Stomach (tissue), 9 donors: ENCODE results near the gene ITIH1. TPM values are rescaled to one million over a fixed set of nuclear protein-coding genes. Genes with fewer than 3 reads are reported as not detected.

Experiments used
- DNase-seq, 2 donors: peaks; one replicate each; pipeline versions ENCODE4 v3.0.0 to v3.0.0-alpha.2; 2013 to 2019
- H3K27ac ChIP-seq, 5 donors: fragments of 200-600 bp in 4 of 5; sonication (generic) in 4 of 5; one replicate each; pipeline ENCODE4 v1.5.1; 2013 to 2019; ENCODE audit warnings: mild to moderate bottlenecking in 1 of 5, moderate library complexity in 1 of 5
- H3K27me3 ChIP-seq, 3 donors: fragments of 200-600 bp; sonication (generic); one replicate each; pipeline ENCODE4 v1.5.1; 2017 to 2019; ENCODE audit warnings: mixed run types in 1 of 3
- H3K36me3 ChIP-seq, 4 donors: fragments of 200-600 bp; sonication (generic); 1 replicate in 3 of 4; 2 replicates in 1 of 4; pipeline ENCODE4 v1.5.1; 2016 to 2019
- H3K4me1 ChIP-seq, 4 donors: fragments of 200-600 bp; sonication (generic); one replicate each; pipeline ENCODE4 v1.5.1; 2016 to 2019
- H3K4me3 ChIP-seq, 4 donors: fragments of 200-600 bp; sonication (generic) in 3 of 4; one replicate each; pipeline ENCODE4 v1.5.1; 2016 to 2019; ENCODE audit warnings: mild to moderate bottlenecking in 1 of 4
- H3K9me3 ChIP-seq, 4 donors: fragments of 200-600 bp; sonication (generic); one replicate each; pipeline ENCODE4 v1.5.1; 2016 to 2019
- EP300 ChIP-seq: sonication (generic); formaldehyde crosslinking; IDR thresholded peaks from one replicate; pipeline ENCODE4 v1.6.1; 2017; ENCODE audit warnings: antibody characterized with exemption
- POLR2A ChIP-seq, 4 donors: fragments of 450-650 bp; IDR thresholded peaks; one replicate each; pipeline ENCODE4 v1.6.1; 2016; ENCODE audit warnings: antibody characterized with exemption in 4 of 4, control low read depth in 2 of 4, mild to moderate bottlenecking in 1 of 4, moderate library complexity in 1 of 4
- POLR2AphosphoS5 ChIP-seq, 3 donors: sonication (generic); formaldehyde crosslinking; IDR thresholded peaks; one replicate each; pipeline ENCODE4 v1.6.1; 2016; ENCODE audit warnings: antibody characterized with exemption in 3 of 3
- WGBS, 5 donors: extraction: QIAGEN DNeasy Blood & Tissue Kit in 3 of 5; methylation state at CpG; one replicate each; pipeline versions ENCODE4 v1.1.5 to v1.1.7; 2013 to 2018; 5-methylcytosine and 5-hydroxymethylcytosine counted together
- intact Hi-C: fragments of 100-400 bp; cut with DNase I; formaldehyde crosslinking; loops from one replicate; pipeline ENCODE4 v1.15.1; 2023; ENCODE audit warnings: low total_unique reads
- polyA plus RNA-seq, 3 donors: library from polyadenylated mRNA; stranded (reverse); fragments of 200-250 nt; gene quantifications; one replicate each; pipeline ENCODE4 v1.2.3, GENCODE V29; 2013
- total RNA-seq, 5 donors: library from RNA; depleted of rRNA; stranded (reverse); fragments of >200 nt; gene quantifications; one replicate each; pipeline versions ENCODE4 v1.1.0 to v1.2.3, GENCODE V29; 2014 to 2016
- TF ChIP-seq, protein P1 (sequence below), 7 experiments: fragments of 450-650 bp in 4 of 7; fragments of 200-600 bp in 3 of 7; sonication (generic) in 3 of 7; IDR thresholded peaks; one replicate each; pipeline ENCODE4 v1.5.1; 2016 to 2019; ENCODE audit warnings: antibody characterized with exemption in 7 of 7, control low read depth in 2 of 7, mild to moderate bottlenecking in 1 of 7
- donor health status: healthy with polysubstance abuse.
- donor health status: Bipolar disorder and iron deficiency.
- donor health status: healthy.

ITIH1 gene
- total and polyA plus RNA-seq, 8 donors = 1.9 TPM; not detected in 7

DNA sequence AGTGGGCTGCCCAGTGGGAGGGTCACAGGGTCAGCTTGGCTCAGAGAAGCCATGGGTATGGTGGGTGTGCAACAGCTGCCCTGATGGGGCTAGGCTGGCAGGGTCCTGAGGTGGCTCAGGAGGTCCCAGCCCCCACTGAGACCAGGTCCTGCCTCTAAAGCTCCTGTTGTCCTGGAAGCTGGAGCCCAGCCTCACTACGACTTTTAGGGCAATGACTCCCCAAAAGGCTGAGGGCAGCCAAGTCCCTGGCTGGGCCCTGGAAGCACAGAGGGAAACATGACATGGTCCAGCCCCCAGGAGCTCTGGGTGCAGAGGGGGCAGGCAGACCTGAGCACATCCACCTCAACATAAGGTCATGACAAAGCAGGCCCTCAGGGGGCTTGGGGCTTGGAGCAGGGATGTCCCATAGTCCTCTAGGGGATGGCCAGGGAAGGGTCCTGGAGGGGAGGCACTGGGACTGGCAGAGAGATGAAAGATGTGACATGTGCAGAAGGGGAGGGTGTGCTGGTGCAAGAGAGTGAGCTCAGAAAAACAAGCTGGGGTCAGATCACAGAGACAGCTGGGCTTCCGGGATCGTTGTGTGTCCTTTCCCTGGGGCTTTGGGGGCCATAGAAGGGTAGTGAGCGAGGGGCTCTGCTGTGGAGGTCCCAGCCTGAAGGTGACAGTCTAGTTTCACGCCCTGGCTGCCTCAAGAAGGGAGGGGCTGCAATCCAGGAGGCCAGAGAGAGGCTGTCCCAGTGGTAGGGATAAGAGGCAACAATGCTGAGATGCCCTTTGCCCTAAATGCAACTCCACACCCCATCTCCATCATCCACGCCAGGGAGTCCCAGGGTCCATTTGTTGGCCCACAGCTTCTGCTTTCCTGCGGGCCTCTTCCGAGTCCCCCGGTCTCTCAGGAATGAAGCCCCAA, 16.6 kb downstream of the ITIH1 start:
- intact Hi-C loops = no loop called here
- Histone ChIP-seq H3K9me3 (no peaks in the 10 kb centered on the region), H3K4me3 (no peak overlapping the region), H3K27me3 (no peaks in the 10 kb centered on the region), H3K36me3 (no peaks in the 10 kb centered on the region), H3K4me1 (peaks cover 0 to 14% (median 0%) of the 10 kb centered on the region in 4 donors), H3K27ac (peak overlapping the region in 1 of 5 donors; percentile 14)
- DNase-seq = no peak
- TF ChIP-seq, protein P1, sequence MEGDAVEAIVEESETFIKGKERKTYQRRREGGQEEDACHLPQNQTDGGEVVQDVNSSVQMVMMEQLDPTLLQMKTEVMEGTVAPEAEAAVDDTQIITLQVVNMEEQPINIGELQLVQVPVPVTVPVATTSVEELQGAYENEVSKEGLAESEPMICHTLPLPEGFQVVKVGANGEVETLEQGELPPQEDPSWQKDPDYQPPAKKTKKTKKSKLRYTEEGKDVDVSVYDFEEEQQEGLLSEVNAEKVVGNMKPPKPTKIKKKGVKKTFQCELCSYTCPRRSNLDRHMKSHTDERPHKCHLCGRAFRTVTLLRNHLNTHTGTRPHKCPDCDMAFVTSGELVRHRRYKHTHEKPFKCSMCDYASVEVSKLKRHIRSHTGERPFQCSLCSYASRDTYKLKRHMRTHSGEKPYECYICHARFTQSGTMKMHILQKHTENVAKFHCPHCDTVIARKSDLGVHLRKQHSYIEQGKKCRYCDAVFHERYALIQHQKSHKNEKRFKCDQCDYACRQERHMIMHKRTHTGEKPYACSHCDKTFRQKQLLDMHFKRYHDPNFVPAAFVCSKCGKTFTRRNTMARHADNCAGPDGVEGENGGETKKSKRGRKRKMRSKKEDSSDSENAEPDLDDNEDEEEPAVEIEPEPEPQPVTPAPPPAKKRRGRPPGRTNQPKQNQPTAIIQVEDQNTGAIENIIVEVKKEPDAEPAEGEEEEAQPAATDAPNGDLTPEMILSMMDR (IDR thresholded peaks at IDR 0.05) = no peak
- TF ChIP-seq POLR2A (IDR thresholded peaks at IDR 0.05) (no peak), EP300 (no peak), POLR2AphosphoS5 (IDR thresholded peaks at IDR 0.05) (no peak)
- WGBS, 5 donors = 73 to 80% (median 78%) methylated on average over 9 of the region's 9 CpGs

DNA sequence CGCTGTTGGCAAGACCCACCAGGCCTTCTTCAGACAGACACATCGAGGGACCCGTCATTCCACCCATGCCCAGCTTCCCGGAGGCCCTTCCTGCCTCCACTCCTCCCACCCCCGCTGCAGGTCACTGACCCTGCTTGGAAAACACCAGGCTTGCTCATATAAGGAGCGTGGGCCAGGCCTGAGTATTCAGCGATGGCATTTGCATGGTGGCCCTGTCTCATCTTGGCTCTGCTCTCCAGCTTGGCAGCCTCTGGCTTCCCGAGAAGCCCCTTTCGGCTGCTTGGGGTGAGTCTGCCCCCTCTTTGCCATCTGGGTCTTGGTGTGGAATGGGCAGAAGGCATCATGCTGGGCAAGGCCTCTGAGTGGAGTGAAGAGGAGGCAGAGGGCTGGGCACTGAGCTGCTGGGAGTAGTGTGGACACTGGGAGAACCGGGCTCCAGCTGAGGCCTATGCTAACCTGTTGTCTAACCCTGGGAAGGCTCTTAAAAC, 17.3 kb downstream of the ITIH1 start, which contains the start of gene ITIH3:
Gene ITIH3 (plus strand): TSS at position 185 of the 488 bp plus-strand sequence. CDS start 8 bp downstream, at position 193.
- Histone ChIP-seq H3K4me3 (no peak within 1 kb of the TSS), H3K27ac (peak within 1 kb of the TSS in 1 of 5 donors; percentile 14), H3K9me3 (no peaks in the 10 kb centered on the region), H3K27me3 (no peaks in the 10 kb centered on the region), H3K4me1 (peaks cover 0 to 14% (median 0%) of the 10 kb centered on the region in 4 donors), H3K36me3 (no peaks in the 10 kb centered on the region)
- intact Hi-C loops = no loop called here
- no peak for DNase-seq
- TF ChIP-seq POLR2A (IDR thresholded peaks at IDR 0.05) = no peak
- TF ChIP-seq EP300 = no peak
- no peak for TF ChIP-seq POLR2AphosphoS5 (IDR thresholded peaks at IDR 0.05)
- TF ChIP-seq, protein P1 (IDR thresholded peaks at IDR 0.05) = no peak
- 71 to 83% (median 78%) methylated on average over 10 of the region's 10 CpGs for WGBS, 5 donors

DNA sequence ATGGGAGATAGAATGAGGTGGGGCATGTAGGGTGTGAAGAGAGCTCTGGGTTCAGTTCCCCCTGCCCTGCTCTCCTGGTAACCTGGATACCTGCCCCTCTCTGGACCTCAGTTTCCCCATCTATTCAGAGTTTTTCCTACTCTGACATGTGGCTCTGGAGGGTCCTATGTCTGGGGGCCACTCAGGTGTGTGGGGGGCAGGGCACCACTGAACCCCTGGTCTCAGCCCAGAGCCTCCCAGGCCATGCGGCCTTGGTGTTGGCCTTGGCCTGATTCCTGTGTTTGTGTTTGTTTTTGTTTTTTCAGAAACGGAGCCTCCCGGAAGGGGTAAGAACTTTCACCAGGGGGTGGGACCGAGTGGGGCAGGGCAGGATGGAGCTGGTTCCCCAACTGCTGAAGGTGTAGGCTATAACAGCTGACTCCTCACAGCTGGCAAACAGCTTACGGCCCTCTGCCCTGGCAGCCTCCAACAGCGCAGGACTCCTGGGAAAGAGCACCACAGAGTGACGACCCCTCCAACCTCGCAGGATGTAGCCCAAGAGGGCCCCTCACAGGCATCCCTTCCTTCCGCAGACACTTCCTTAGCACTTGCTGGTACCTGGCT, 18.0 kb downstream of the ITIH1 start:
- no peaks in the 10 kb centered on the region for H3K27me3 ChIP-seq
- peaks cover 0 to 14% (median 0%) of the 10 kb centered on the region in 4 donors for H3K4me1 ChIP-seq
- H3K4me3 ChIP-seq = no peak overlapping the region
- intact Hi-C loops = no loop called here
- H3K36me3 ChIP-seq = no peaks in the 10 kb centered on the region
- DNase-seq = no peak
- WGBS, 5 donors = 39 to 56% (median 45%) methylated on average over 6 to 9 of the region's 9 CpGs
- no peak for TF ChIP-seq EP300
- TF ChIP-seq, protein P1 (IDR thresholded peaks at IDR 0.05) = no peak
- TF ChIP-seq POLR2AphosphoS5 (IDR thresholded peaks at IDR 0.05) = no peak
- no peak for TF ChIP-seq POLR2A (IDR thresholded peaks at IDR 0.05)
- H3K9me3 ChIP-seq = no peaks in the 10 kb centered on the region
- H3K27ac ChIP-seq = no peak overlapping the region

DNA sequence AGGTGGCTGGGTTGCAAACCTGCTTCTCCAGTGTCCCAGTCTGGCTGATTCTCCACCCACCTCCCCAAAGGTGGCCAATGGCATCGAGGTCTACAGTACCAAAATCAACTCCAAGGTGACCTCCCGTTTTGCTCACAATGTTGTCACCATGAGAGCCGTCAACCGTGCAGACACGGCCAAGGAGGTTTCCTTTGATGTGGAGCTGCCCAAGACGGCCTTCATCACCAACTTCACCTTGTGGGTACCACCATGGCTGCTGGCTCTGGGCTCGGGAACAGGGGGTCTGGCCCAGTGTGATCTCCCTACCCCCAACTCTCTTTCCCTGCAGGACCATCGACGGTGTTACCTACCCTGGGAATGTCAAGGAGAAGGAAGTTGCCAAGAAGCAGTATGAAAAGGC, 19.0 kb downstream of the ITIH1 start:
- no peak for DNase-seq
- intact Hi-C loops = no loop called here
- Histone ChIP-seq H3K36me3 (no peaks in the 10 kb centered on the region), H3K27me3 (no peaks in the 10 kb centered on the region), H3K9me3 (no peaks in the 10 kb centered on the region), H3K27ac (no peak overlapping the region), H3K4me3 (no peak overlapping the region), H3K4me1 (peaks cover 0 to 14% (median 0%) of the 10 kb centered on the region in 4 donors)
- 67 to 95% (median 94%) methylated on average over 3 to 9 of the region's 9 CpGs for whole genome bisulfite sequencing, 5 donors
- no peak for TF ChIP-seq POLR2AphosphoS5 (IDR thresholded peaks at IDR 0.05)
- TF ChIP-seq, protein P1 (IDR thresholded peaks at IDR 0.05) = no peak
- TF ChIP-seq POLR2A (IDR thresholded peaks at IDR 0.05) = no peak
- no peak for TF ChIP-seq EP300
